AG04450 (cell line): Measurements from ENCODE around the gene DMD. TPM values are rescaled to one million over a fixed set of nuclear protein-coding genes. Genes with fewer than 3 reads are reported as not detected.
A peak's percentile ranks its signal among the peaks of the same experiment; 100 is the strongest.

Source experiments
- CTCF ChIA-PET: fragments of 300-600, 350-600 bp; formaldehyde crosslinking; extraction: SDS; loops from one replicate; lab custom pipeline; 2022; ENCODE audit warnings: antibody characterized with exemption, inconsistent platforms; lab: Charles Lee
- POLR2A ChIA-PET: fragments of 350-600 bp; formaldehyde crosslinking; extraction: SDS; loops from one replicate; lab custom pipeline; 2021; ENCODE audit warnings: antibody characterized with exemption, inconsistent platforms; lab: Yijun Ruan, JAX
- DNase-seq: peaks from one replicate; pipeline ENCODE4 v3.0.0-alpha.2; 2011; ENCODE audit warnings: low read depth, low spot score
- H3K27ac ChIP-seq: one replicate; pipeline ENCODE4 v1.5.1; 2012; ENCODE audit warnings: low read depth, low read length, control low read depth
- H3K27me3 ChIP-seq: one replicate; pipeline ENCODE4 v1.6.0; 2012; ENCODE audit warnings: low read length; ENCODE audit not compliant: control insufficient read depth, insufficient read depth
- H3K4me3 ChIP-seq: 2 replicates; pipeline ENCODE4 v1.5.1; 2011; ENCODE audit warnings: mild to moderate bottlenecking, low read depth, low read length, control low read depth
- H3K9me3 ChIP-seq: 2 replicates; pipeline ENCODE4 v1.5.1; 2012; ENCODE audit warnings: low read length; ENCODE audit not compliant: control insufficient read depth, insufficient read depth
- CTCF ChIP-seq: IDR thresholded peaks from 2 replicates; pipeline ENCODE4 v1.5.1; 2011; ENCODE audit warnings: low read depth, low read length, control low read depth, inconsistent platforms
- polyA plus RNA-seq: library from polyadenylated mRNA; depleted of rRNA; stranded (reverse); fragments of >200 nt; gene quantifications from 2 replicates; pipeline ENCODE4 v1.2.3, GENCODE V29; 2011

DMD gene
- polyA plus RNA-seq, 1 experiment = 7.6 TPM

- H3K4me3 ChIP-seq = no peak overlapping the region
- no peaks in the 10 kb centered on the region for H3K27me3 ChIP-seq
- no peak for DNase-seq
- CTCF ChIA-PET = interaction anchor here (1.2 kb wide), 1 partner anchor 12 kb away, joined by 5 read pairs; no protein-coding TSS in a partner anchor
- TF ChIP-seq CTCF = no peak
- POLR2A ChIA-PET = no interaction called here
- no peak overlapping the region for H3K27ac ChIP-seq
- H3K9me3 ChIP-seq = no peaks in the 10 kb centered on the region
Observed at GRCh38 chrX:31670245-31670644, 1541.1 kb downstream of the DMD start.

DNA sequence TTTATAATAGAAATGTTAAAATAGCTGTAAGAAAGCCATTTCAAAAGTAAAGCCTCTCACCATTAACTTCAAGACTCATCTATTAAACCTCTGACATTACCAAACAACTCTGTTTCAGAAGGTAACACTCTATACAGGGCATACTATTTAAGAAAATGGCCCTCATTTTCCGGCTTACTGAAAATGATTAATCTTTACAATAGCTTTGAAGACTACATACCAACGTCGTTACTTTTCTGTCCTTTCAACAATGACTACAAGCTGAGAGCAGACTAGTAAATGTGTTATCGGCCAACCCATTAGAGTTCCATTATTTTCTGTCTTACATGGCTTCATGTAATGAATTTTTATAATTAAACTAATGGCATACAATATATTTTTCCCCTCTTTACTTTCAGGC, 1545.9 kb downstream of the DMD start:
- no peak for TF ChIP-seq CTCF
- Histone ChIP-seq H3K27ac (no peak overlapping the region), H3K4me3 (no peak overlapping the region), H3K9me3 (no peaks in the 10 kb centered on the region), H3K27me3 (no peaks in the 10 kb centered on the region)
- ChIA-PET POLR2A (no interaction called here), CTCF (interaction anchor here (1.6 kb wide), 1 partner anchor 627 kb away, joined by 7 read pairs; no protein-coding TSS in a partner anchor)
- no peak for DNase-seq

DNA sequence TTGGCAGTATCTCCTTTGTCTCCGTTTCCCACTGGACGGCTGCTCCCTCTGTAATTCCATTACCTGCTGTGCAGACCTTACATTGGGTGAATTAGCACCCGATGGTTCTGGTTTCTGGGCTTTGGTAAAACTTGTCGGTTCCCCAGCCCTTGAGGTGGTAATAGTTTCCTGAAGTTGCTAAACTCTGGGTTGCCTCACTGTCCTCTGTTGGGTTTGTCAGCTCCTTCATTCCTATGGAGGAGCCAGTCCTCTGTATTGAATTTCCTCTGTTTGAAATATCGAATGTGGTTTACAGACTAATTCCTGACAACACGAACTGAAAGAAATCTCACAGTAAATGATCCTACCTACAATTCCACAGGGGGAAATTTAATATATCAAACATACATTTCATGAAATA, 1548.2 kb downstream of the DMD start:
- Histone ChIP-seq H3K4me3 (no peak overlapping the region), H3K27ac (no peak overlapping the region), H3K27me3 (no peaks in the 10 kb centered on the region), H3K9me3 (no peaks in the 10 kb centered on the region)
- CTCF ChIA-PET = interaction anchor here (12.7 kb wide), 1 partner anchor 626 kb away, joined by 252 read pairs; no protein-coding TSS in a partner anchor
- no peak for TF ChIP-seq CTCF
- DNase-seq = no peak
- POLR2A ChIA-PET = no interaction called here

GRCh38 chrX:31661280-31661810, 1550.0 kb downstream of the DMD start:
- H3K27me3 ChIP-seq = no peaks in the 10 kb centered on the region
- no peaks in the 10 kb centered on the region for H3K9me3 ChIP-seq
- CTCF ChIA-PET = interaction anchor here (0.5 to 12.7 kb wide), 4 partner anchors 12 to 624 kb away, joined by 4 to 252 read pairs (median 6); no protein-coding TSS in a partner anchor
- no peak overlapping the region for H3K27ac ChIP-seq
- no peak for TF ChIP-seq CTCF
- POLR2A ChIA-PET = no interaction called here
- no peak overlapping the region for H3K4me3 ChIP-seq
- DNase-seq = no peak

DNA sequence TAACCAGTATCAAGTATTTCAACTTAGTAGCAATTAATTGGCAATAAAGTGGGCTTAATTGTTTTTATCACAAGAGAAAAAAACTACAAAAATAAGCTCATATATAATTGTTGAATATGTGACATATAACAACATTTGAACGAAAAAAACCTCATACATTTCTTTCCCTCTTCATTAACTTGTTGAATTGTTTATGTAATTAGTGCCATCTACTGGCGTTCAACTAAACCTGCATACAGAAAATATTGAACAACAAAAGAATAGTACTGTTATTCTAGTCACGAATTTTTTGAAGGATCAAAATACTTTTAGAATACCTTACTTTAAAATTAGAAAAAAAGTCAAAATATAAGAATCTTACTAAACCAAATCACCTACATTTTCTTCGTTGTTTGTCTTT, 1553.0 kb downstream of the DMD start:
- Histone ChIP-seq H3K27me3 (no peaks in the 10 kb centered on the region), H3K9me3 (no peaks in the 10 kb centered on the region), H3K4me3 (no peak overlapping the region), H3K27ac (no peak overlapping the region)
- CTCF ChIA-PET = interaction anchor here (0.6 to 12.7 kb wide), 12 partner anchors 10 to 626 kb away, joined by 3 to 252 read pairs (median 4); no protein-coding TSS in a partner anchor
- TF ChIP-seq CTCF = peak; percentile 42
- no peak for DNase-seq
- POLR2A ChIA-PET = no interaction called here
